ENCODE data around the gene PCDH8.

The PCDH8 gene

GRCh38 chr13:52878831-52879230 is 30.4 kb upstream of the PCDH8 start:
- in situ Hi-C loops (cut with HindIII; ENCODE audit: low pct_ligation_motif_present, low sequenced_read_pairs), result no loop called here
- no peak for DNase-seq
- Histone ChIP-seq H3K27me3 (replicated peaks) (no peaks in the 10 kb centered on the region), H3K27ac (no peak overlapping the region), H3K36me3 (replicated peaks) (no peaks in the 10 kb centered on the region), H3K4me3 (ENCODE audit: low read depth, low read length) (no peak overlapping the region)
- TF ChIP-seq CTCF (IDR thresholded peaks at IDR 0.05; ENCODE audit: low read depth, low read length, missing control alignments), result no peak

DNA sequence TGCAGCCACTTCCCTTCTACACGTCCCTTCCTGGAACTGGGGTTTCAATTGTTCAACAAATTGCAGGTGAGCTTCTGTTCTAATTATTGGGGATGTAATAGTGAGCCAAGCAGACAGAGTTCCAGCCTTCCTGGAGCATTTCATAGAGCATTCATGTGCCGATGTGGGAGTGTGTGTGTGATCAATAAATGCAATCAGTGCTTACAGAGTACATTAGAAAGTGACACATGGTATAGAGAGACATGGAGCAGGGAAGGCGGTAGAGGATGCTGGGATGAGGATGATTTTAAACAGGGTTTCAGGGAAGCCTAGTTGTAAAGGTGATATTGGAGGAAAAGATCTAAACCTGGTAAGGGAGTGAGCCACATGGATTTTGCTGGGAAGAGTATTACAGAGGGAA is 21.7 kb upstream of the PCDH8 start:
- H3K4me3 ChIP-seq (ENCODE audit: low read depth, low read length), result no peak overlapping the region
- no peak for TF ChIP-seq CTCF (IDR thresholded peaks at IDR 0.05; ENCODE audit: low read depth, low read length, missing control alignments)
- no peak for DNase-seq
- no peak overlapping the region for H3K27ac ChIP-seq
- no peaks in the 10 kb centered on the region for H3K36me3 ChIP-seq (replicated peaks)
- in situ Hi-C loops (cut with HindIII; ENCODE audit: low pct_ligation_motif_present, low sequenced_read_pairs), result no loop called here
- H3K27me3 ChIP-seq (replicated peaks), result no peaks in the 10 kb centered on the region

- in situ Hi-C loops (cut with HindIII; ENCODE audit: low pct_ligation_motif_present, low sequenced_read_pairs), result no loop called here
- TF ChIP-seq CTCF (IDR thresholded peaks at IDR 0.05; ENCODE audit: low read depth, low read length, missing control alignments), result no peak
- Histone ChIP-seq H3K4me3 (ENCODE audit: low read depth, low read length) (no peak overlapping the region), H3K36me3 (replicated peaks) (no peaks in the 10 kb centered on the region), H3K27ac (no peak overlapping the region), H3K27me3 (replicated peaks) (no peaks in the 10 kb centered on the region)
- no peak for DNase-seq
Observed at GRCh38 chr13:52869621-52870020, 21.2 kb upstream of the PCDH8 start.

GRCh38 chr13:52869050-52869449 is 20.6 kb upstream of the PCDH8 start:
- TF ChIP-seq CTCF (IDR thresholded peaks at IDR 0.05; ENCODE audit: low read depth, low read length, missing control alignments), result no peak
- H3K27ac ChIP-seq, result no peak overlapping the region
- H3K4me3 ChIP-seq (ENCODE audit: low read depth, low read length), result no peak overlapping the region
- no peaks in the 10 kb centered on the region for H3K36me3 ChIP-seq (replicated peaks)
- in situ Hi-C loops (cut with HindIII; ENCODE audit: low pct_ligation_motif_present, low sequenced_read_pairs), result no loop called here
- DNase-seq, result no peak
- no peaks in the 10 kb centered on the region for H3K27me3 ChIP-seq (replicated peaks)

DNA sequence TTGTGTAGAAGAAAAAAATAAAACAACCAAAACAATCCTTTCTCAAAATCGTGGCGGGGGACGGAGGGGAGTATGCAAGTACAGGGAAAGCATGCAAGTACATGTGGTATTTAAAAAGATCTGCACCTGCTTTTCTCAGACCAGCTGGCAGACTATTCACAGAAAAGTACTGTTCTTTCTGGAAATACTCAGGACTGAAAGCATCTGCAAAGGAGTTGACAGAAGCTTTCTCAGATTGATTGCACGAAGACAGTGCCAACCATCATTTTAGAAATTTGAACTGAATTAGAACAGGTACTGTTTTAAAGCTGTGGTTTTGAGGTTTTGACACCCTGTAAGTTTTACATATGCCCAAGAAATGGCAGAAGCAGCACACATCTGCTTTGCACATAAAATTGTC is 19.8 kb upstream of the PCDH8 start:
- in situ Hi-C loops (cut with HindIII; ENCODE audit: low pct_ligation_motif_present, low sequenced_read_pairs), result no loop called here
- no peaks in the 10 kb centered on the region for H3K36me3 ChIP-seq (replicated peaks)
- DNase-seq, result no peak
- TF ChIP-seq CTCF (IDR thresholded peaks at IDR 0.05; ENCODE audit: low read depth, low read length, missing control alignments), result no peak
- no peak overlapping the region for H3K4me3 ChIP-seq (ENCODE audit: low read depth, low read length)
- no peaks in the 10 kb centered on the region for H3K27me3 ChIP-seq (replicated peaks)
- no peak overlapping the region for H3K27ac ChIP-seq

DNA sequence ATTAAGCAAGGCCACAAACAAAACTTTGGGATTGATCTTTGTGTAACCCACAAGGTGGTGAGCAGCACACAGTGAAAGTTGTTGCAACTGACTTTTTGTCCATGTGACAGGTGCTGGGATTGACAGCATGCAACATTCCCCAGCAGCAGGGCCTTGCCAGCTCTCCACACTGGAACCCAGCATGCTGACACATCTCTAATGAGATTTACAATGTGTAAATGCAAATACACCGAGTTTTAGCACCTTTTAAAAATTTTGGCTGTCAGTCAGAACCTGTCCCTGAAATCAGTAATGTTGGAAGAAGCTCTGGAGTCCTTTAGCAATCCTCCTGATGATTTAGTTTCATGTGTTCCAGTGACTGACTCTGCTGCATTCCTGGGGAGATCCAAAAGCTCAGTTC is 16.5 kb upstream of the PCDH8 start:
- in situ Hi-C loops (cut with HindIII; ENCODE audit: low pct_ligation_motif_present, low sequenced_read_pairs), result no loop called here
- no peak for TF ChIP-seq CTCF (IDR thresholded peaks at IDR 0.05; ENCODE audit: low read depth, low read length, missing control alignments)

More for the DNA sequence above, 16.5 kb upstream of the PCDH8 start:
- H3K4me3 ChIP-seq (ENCODE audit: low read depth, low read length), result no peak overlapping the region
- no peaks in the 10 kb centered on the region for H3K36me3 ChIP-seq (replicated peaks)
- H3K27ac ChIP-seq, result no peak overlapping the region
- no peaks in the 10 kb centered on the region for H3K27me3 ChIP-seq (replicated peaks)
- DNase-seq, result no peak

All from brain microvascular endothelial cell (primary cell).